Measurements from ENCODE around the gene CAPN10.

Gene CAPN10

GRCh38 chr2:240626531-240627300 lies 40.2 kb downstream of the CAPN10 start:
- DNase-seq, result no peak

GRCh38 chr2:240627736-240628506 lies 41.4 kb downstream of the CAPN10 start:
- no peak for DNase-seq

- DNase-seq, result no peak
Measured at GRCh38 chr2:240628507-240628807, 41.9 kb downstream of the CAPN10 start.

GRCh38 chr2:240628808-240629618 lies 42.5 kb downstream of the CAPN10 start:
- no peak for DNase-seq

GRCh38 chr2:240629619-240629967 lies 43.1 kb downstream of the CAPN10 start:
- DNase-seq, result no peak

- DNase-seq, result no peak
Measured at GRCh38 chr2:240629968-240630770, 43.6 kb downstream of the CAPN10 start.

GRCh38 chr2:240630771-240631547 lies 44.4 kb downstream of the CAPN10 start:
- no peak for DNase-seq

GRCh38 chr2:240631548-240632305 lies 45.2 kb downstream of the CAPN10 start:
- no peak for DNase-seq

GRCh38 chr2:240632306-240632721 lies 45.8 kb downstream of the CAPN10 start:
- DNase-seq, result no peak

GRCh38 chr2:240635121-240635997 lies 48.8 kb downstream of the CAPN10 start:
- DNase-seq, result no peak

- DNase-seq, result no peak
Measured at GRCh38 chr2:240635998-240636547, 49.5 kb downstream of the CAPN10 start.

- no peak for DNase-seq
Measured at GRCh38 chr2:240636563-240637115, 50.1 kb downstream of the CAPN10 start.

- DNase-seq, result no peak
Measured at GRCh38 chr2:240637116-240637900, 50.8 kb downstream of the CAPN10 start.

- no peak for DNase-seq
Measured at GRCh38 chr2:240637901-240638345, 51.4 kb downstream of the CAPN10 start.

- no peak for DNase-seq
Measured at GRCh38 chr2:240638512-240639160, 52.1 kb downstream of the CAPN10 start.

GRCh38 chr2:240639566-240639965 lies 53.0 kb downstream of the CAPN10 start:
- no peak for DNase-seq

- DNase-seq, result peak; percentile 76
Measured at GRCh38 chr2:240640939-240641338, 54.4 kb downstream of the CAPN10 start.
